ENCODE measurements around the gene SMIM30.

DNA sequence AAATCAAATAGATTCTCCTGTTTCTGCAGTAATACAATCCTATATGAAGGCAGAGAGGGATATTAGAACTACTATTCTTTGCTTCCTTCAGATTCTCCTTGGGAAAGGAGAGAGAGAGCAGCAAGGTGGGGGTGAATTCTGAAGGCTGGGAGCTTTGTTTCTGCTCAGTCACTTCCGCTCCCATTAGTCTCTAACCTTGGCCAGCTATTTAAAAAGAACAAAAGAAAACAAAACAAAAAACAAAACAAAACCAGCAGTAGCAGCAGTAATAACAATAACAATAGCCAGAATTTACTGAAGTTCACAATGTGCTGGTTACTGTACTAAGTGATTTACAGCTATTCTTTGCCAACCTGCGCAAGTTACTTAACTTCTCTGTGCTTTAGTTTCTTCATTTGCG lies 41.7 kb downstream of the SMIM30 start:
- TF ChIP-seq, protein P1, sequence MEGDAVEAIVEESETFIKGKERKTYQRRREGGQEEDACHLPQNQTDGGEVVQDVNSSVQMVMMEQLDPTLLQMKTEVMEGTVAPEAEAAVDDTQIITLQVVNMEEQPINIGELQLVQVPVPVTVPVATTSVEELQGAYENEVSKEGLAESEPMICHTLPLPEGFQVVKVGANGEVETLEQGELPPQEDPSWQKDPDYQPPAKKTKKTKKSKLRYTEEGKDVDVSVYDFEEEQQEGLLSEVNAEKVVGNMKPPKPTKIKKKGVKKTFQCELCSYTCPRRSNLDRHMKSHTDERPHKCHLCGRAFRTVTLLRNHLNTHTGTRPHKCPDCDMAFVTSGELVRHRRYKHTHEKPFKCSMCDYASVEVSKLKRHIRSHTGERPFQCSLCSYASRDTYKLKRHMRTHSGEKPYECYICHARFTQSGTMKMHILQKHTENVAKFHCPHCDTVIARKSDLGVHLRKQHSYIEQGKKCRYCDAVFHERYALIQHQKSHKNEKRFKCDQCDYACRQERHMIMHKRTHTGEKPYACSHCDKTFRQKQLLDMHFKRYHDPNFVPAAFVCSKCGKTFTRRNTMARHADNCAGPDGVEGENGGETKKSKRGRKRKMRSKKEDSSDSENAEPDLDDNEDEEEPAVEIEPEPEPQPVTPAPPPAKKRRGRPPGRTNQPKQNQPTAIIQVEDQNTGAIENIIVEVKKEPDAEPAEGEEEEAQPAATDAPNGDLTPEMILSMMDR (IDR thresholded peaks at IDR 0.05): no peak
- TF ChIP-seq, protein P2, sequence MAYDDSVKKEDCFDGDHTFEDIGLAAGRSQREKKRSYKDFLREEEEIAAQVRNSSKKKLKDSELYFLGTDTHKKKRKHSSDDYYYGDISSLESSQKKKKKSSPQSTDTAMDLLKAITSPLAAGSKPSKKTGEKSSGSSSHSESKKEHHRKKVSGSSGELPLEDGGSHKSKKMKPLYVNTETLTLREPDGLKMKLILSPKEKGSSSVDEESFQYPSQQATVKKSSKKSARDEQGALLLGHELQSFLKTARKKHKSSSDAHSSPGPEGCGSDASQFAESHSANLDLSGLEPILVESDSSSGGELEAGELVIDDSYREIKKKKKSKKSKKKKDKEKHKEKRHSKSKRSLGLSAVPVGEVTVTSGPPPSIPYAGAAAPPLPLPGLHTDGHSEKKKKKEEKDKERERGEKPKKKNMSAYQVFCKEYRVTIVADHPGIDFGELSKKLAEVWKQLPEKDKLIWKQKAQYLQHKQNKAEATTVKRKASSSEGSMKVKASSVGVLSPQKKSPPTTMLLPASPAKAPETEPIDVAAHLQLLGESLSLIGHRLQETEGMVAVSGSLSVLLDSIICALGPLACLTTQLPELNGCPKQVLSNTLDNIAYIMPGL (CRISPR knock-in tag; IDR thresholded peaks at IDR 0.05): no peak
- TF ChIP-seq, protein P3, sequence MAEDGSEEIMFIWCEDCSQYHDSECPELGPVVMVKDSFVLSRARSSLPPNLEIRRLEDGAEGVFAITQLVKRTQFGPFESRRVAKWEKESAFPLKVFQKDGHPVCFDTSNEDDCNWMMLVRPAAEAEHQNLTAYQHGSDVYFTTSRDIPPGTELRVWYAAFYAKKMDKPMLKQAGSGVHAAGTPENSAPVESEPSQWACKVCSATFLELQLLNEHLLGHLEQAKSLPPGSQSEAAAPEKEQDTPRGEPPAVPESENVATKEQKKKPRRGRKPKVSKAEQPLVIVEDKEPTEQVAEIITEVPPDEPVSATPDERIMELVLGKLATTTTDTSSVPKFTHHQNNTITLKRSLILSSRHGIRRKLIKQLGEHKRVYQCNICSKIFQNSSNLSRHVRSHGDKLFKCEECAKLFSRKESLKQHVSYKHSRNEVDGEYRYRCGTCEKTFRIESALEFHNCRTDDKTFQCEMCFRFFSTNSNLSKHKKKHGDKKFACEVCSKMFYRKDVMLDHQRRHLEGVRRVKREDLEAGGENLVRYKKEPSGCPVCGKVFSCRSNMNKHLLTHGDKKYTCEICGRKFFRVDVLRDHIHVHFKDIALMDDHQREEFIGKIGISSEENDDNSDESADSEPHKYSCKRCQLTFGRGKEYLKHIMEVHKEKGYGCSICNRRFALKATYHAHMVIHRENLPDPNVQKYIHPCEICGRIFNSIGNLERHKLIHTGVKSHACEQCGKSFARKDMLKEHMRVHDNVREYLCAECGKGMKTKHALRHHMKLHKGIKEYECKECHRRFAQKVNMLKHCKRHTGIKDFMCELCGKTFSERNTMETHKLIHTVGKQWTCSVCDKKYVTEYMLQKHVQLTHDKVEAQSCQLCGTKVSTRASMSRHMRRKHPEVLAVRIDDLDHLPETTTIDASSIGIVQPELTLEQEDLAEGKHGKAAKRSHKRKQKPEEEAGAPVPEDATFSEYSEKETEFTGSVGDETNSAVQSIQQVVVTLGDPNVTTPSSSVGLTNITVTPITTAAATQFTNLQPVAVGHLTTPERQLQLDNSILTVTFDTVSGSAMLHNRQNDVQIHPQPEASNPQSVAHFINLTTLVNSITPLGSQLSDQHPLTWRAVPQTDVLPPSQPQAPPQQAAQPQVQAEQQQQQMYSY (CRISPR knock-in tag; IDR thresholded peaks at IDR 0.05): no peak
- TF ChIP-seq NFE2L1 (CRISPR knock-in tag; IDR thresholded peaks at IDR 0.05) (peak; percentile 51; the same call in 1 of the 2 replicates), FOXJ3 (CRISPR knock-in tag; IDR thresholded peaks at IDR 0.05; ENCODE audit: borderline replicate concordance) (no peak), JUN (CRISPR knock-in tag; IDR thresholded peaks at IDR 0.05) (no peak), ZNF423 (CRISPR knock-in tag; IDR thresholded peaks at IDR 0.05) (no peak), ATF1 (CRISPR knock-in tag; IDR thresholded peaks at IDR 0.05) (no peak)
- TF ChIP-seq, protein P4, sequence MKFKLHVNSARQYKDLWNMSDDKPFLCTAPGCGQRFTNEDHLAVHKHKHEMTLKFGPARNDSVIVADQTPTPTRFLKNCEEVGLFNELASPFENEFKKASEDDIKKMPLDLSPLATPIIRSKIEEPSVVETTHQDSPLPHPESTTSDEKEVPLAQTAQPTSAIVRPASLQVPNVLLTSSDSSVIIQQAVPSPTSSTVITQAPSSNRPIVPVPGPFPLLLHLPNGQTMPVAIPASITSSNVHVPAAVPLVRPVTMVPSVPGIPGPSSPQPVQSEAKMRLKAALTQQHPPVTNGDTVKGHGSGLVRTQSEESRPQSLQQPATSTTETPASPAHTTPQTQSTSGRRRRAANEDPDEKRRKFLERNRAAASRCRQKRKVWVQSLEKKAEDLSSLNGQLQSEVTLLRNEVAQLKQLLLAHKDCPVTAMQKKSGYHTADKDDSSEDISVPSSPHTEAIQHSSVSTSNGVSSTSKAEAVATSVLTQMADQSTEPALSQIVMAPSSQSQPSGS (CRISPR knock-in tag; IDR thresholded peaks at IDR 0.05; ENCODE audit: borderline replicate concordance, low read depth): no peak
- TF ChIP-seq, protein P5, sequence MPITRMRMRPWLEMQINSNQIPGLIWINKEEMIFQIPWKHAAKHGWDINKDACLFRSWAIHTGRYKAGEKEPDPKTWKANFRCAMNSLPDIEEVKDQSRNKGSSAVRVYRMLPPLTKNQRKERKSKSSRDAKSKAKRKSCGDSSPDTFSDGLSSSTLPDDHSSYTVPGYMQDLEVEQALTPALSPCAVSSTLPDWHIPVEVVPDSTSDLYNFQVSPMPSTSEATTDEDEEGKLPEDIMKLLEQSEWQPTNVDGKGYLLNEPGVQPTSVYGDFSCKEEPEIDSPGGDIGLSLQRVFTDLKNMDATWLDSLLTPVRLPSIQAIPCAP (CRISPR knock-in tag; IDR thresholded peaks at IDR 0.05): no peak
- TF ChIP-seq, protein P6, sequence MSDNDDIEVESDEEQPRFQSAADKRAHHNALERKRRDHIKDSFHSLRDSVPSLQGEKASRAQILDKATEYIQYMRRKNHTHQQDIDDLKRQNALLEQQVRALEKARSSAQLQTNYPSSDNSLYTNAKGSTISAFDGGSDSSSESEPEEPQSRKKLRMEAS (CRISPR knock-in tag; IDR thresholded peaks at IDR 0.05): no peak
